Ishikawa (cell line): Measurements from ENCODE around the gene ROR1.

Source experiments
- EGR1 ChIP-seq: IDR thresholded peaks from 2 replicates; pipeline ENCODE4 v1.6.1; 2012
- EP300 ChIP-seq: IDR thresholded peaks from 2 replicates; pipeline ENCODE4 v1.6.1; 2012; ENCODE audit warnings: borderline replicate concordance
- FOXM1 ChIP-seq: IDR thresholded peaks from 2 replicates; pipeline ENCODE4 v1.6.1; 2012; ENCODE audit warnings: low read depth, borderline replicate concordance
- NFIC ChIP-seq: IDR thresholded peaks from 2 replicates; pipeline ENCODE4 v1.6.1; 2012
- RAD21 ChIP-seq: IDR thresholded peaks from 2 replicates; pipeline ENCODE4 v1.6.1; 2012; ENCODE audit warnings: low read depth
- REST ChIP-seq: IDR thresholded peaks from 2 replicates; pipeline ENCODE4 v1.6.1; 2012; ENCODE audit warnings: low read depth, mild to moderate bottlenecking
- YY1 ChIP-seq: IDR thresholded peaks from 2 replicates; pipeline ENCODE4 v1.6.1; 2012; ENCODE audit warnings: low read depth

GRCh38 chr1:63773496-63773814, 362 bp upstream of the ROR1 start:
- TF ChIP-seq NFIC: no peak
- no peak for TF ChIP-seq EGR1
- TF ChIP-seq RAD21: no peak
- no peak for TF ChIP-seq REST
- TF ChIP-seq FOXM1: no peak
- no peak for TF ChIP-seq YY1
- TF ChIP-seq EP300: no peak
